Activated CD4-positive, alpha-beta T cell treated with anti-CD3 and anti-CD28 coated beads for 36 hours (primary cell): ENCODE measurements around the gene PTMS. TPM values are rescaled to one million over a fixed set of nuclear protein-coding genes. Genes with fewer than 3 reads are reported as not detected.

Experiments used
- ATAC-seq: fragments of 200-7000 bp; cut with Tn5 transposase; one replicate; pipeline ENCODE4 v1.10.0; 2021; ENCODE audit warnings: mild to moderate bottlenecking, moderate library complexity
- CTCF ChIA-PET: fragments of 350-600 bp; sonication (Branson Sonifier 250); formaldehyde crosslinking; loops from one replicate; lab custom pipeline; 2021; ENCODE audit warnings: antibody characterized with exemption; lab: Charles Lee
- POLR2A ChIA-PET: fragments of 350-600 bp; sonication (Branson Sonifier 250); formaldehyde crosslinking; loops from one replicate; lab custom pipeline; 2021; ENCODE audit warnings: antibody characterized with exemption, inconsistent platforms; lab: Charles Lee
- DNase-seq: peaks from one replicate; pipeline ENCODE4 v3.0.0-alpha.2; 2020
- H3K27ac Mint-ChIP-seq: one replicate; pipeline ENCODE4 v1.8.0; 2021; ENCODE audit warnings: mixed read lengths
- H3K27me3 Mint-ChIP-seq: one replicate; pipeline ENCODE4 v1.8.0; 2021; ENCODE audit warnings: mixed read lengths
- H3K36me3 Mint-ChIP-seq: one replicate; pipeline ENCODE4 v1.8.0; 2021; ENCODE audit warnings: low read depth, mixed read lengths
- H3K4me1 Mint-ChIP-seq: one replicate; pipeline ENCODE4 v1.8.0; 2021; ENCODE audit warnings: mixed read lengths
- H3K4me3 Mint-ChIP-seq: one replicate; pipeline ENCODE4 v1.8.0; 2021; ENCODE audit warnings: mild to moderate bottlenecking, moderate library complexity, mixed read lengths
- H3K9me3 Mint-ChIP-seq: one replicate; pipeline ENCODE4 v1.8.0; 2021; ENCODE audit warnings: low read depth, mixed read lengths
- intact Hi-C, 2 experiments: fragments of 100-400 bp; cut with DNase I in 1 of 2; cut with micrococcal nuclease in 1 of 2; formaldehyde crosslinking; loops; one replicate each; pipeline versions ENCODE4 v1.14.2 to v1.15.1; 2022 to 2024; cut with DNase I, micrococcal nuclease
- total RNA-seq, 2 experiments: library from RNA; stranded (reverse); gene quantifications; one replicate each; pipeline ENCODE4 v1.2.3, GENCODE V29; 2021

PTMS gene
- total RNA-seq, 2 experiments from 2014 or later: 62.2 to 105 TPM

- Mint-ChIP-seq H3K9me3 (no peaks in the 10 kb centered on the region), H3K27ac (peak overlapping the region; percentile 8), H3K4me1 (peaks cover 33% of the 10 kb centered on the region), H3K4me3 (peak overlapping the region; percentile 63), H3K36me3 (peaks cover 6% of the 10 kb centered on the region), H3K27me3 (peaks cover 33% of the 10 kb centered on the region)
- DNase-seq (no peak), ATAC-seq (no peak)
- ChIA-PET CTCF (interaction anchor here (0.8 to 2.6 kb wide), 8 partner anchors 10 to 126 kb away, joined by 4 to 19 read pairs (median 8); partner anchors contain the start of gene MLF2), POLR2A (interaction anchor here (1.3 kb wide), 1 partner anchor 12 kb away, joined by 4 read pairs; the partner anchor contains the start of gene MLF2)
- intact Hi-C loops: loop anchor here in 1 of 2 experiments (2.0 kb wide), 1 partner anchor 14 kb away; no protein-coding TSS in a partner anchor
Measured at GRCh38 chr12:6765048-6765633, 1.0 kb upstream of the PTMS start.

DNA sequence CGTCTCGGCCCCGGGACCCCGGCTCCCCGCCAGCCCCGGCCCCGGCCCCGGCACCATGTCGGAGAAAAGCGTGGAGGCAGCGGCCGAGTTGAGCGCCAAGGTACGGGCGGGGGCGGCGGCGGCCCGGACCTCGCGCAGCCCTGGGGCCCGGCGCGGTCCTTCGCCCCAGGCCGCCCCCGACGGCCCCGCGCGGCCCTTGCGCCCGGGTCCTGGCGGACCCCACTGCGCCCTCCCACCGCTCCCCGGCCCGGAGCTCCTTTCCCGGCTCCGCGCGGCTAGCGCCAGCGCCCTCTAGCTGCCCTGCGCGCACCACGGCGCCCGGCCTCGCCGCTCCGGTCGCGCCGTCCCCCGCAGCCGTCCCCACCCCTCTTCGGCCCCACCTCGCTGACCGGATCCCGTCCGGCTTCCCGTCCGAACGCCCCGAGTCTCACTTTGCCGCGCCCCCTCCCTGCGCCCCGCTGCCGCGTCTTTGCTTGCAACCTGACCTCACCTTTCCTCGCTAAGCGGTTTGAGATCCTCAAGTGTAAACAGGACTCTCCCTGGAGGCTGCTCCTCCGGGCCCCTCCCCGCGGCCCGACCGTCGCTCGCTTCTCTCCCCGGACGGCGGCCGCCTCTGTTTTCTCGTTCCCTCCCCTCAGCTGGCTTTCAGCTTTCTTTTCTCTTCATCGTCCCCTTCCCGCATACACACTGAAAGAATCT lies 637 bp downstream of the PTMS start:
- Mint-ChIP-seq H3K27me3 (peaks cover 33% of the 10 kb centered on the region), H3K36me3 (peaks cover 10% of the 10 kb centered on the region), H3K4me1 (peaks cover 46% of the 10 kb centered on the region), H3K9me3 (no peaks in the 10 kb centered on the region), H3K27ac (peak overlapping the region; percentile 49), H3K4me3 (peak overlapping the region; percentile 73)
- intact Hi-C loops: loop anchor here in 1 of 2 experiments (1.0 kb wide), 3 partner anchors 13 to 42 kb away; partner anchors contain the start of genes COPS7A and MLF2
- ChIA-PET CTCF (interaction anchor here (0.7 to 2.6 kb wide), 20 partner anchors 8 to 105 kb away, joined by 3 to 19 read pairs (median 5); partner anchors contain the start of genes CD4 and MLF2), POLR2A (interaction anchor here (1.0 to 1.5 kb wide), 3 partner anchors 14 to 22 kb away, joined by 4 to 6 read pairs (median 5); partner anchors contain the start of genes CD4 and MLF2)
- DNase-seq (peak; percentile 78), ATAC-seq (peak; percentile 63)

DNA sequence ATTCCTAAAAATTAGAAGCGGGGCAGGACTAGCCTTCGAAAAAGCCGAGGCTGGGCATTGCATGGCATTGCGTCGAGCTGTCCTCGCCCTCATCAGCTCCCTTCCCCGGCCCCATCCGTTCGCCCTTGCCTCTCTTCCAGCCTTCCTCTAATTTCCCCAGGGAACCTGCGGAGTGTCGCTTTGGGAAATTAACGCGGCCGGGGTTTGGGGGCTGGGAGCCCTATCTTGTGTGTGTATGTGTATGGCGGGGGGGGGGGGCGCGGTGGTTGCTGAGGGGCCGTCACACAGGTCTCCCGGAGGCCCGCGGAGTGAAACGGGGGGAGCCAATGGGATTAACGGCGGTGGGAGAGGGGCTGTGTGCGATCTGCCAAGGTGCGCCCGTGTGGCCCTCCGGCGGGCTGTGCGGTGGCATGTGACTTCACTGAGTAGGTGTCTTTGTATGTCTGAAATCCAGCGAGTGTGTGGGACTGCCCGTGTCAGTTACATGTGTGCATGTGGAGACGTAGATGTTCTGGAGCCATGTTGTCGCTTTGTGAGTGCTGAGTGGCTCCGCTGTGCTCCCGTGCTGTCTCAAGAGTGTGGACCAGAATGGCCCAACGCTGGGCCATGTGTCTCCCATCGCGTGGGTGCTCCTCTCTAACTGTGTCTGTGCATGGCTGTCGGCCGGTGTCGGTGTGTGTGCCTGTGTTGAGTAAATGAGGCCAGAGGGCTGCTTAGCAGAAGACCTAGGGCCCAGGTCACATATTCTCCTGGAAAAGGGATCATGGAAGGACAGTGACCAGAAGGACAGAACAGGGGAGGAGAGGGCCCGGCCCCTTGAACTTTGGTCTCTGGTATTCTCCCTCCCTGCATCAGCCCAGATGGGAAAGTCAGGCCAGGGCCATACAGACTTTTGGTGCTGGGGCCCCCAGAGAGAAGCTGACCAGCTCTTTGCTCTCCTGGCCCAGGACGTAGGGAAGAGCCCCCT lies 1.5 kb downstream of the PTMS start:
- Mint-ChIP-seq H3K4me1 (peaks cover 55% of the 10 kb centered on the region), H3K27ac (peak overlapping the region; percentile 49), H3K27me3 (peaks cover 31% of the 10 kb centered on the region), H3K36me3 (peaks cover 10% of the 10 kb centered on the region), H3K4me3 (peak overlapping the region; percentile 73), H3K9me3 (no peaks in the 10 kb centered on the region)
- ATAC-seq (no peak), DNase-seq (peak; percentile 17)
- ChIA-PET CTCF (interaction anchor here (0.7 to 2.6 kb wide), 15 partner anchors 11 to 105 kb away, joined by 3 to 19 read pairs (median 4); partner anchors contain the start of genes CD4 and MLF2), POLR2A (interaction anchor here (1.0 to 1.5 kb wide), 2 partner anchors 13 to 22 kb away, joined by 5 to 6 read pairs; partner anchors contain the start of gene CD4)
- intact Hi-C loops: no loop called here

- peaks cover 31% of the 10 kb centered on the region for H3K27me3 Mint-ChIP-seq
- peaks cover 13% of the 10 kb centered on the region for H3K36me3 Mint-ChIP-seq
- DNase-seq (no peak), ATAC-seq (no peak)
- H3K4me1 Mint-ChIP-seq: peaks cover 61% of the 10 kb centered on the region
- peak overlapping the region; percentile 73 for H3K4me3 Mint-ChIP-seq
- CTCF ChIA-PET: interaction anchor here (1.3 to 1.5 kb wide), 2 partner anchors 12 to 16 kb away, joined by 3 to 4 read pairs; no protein-coding TSS in a partner anchor
- POLR2A ChIA-PET: no interaction called here
- H3K27ac Mint-ChIP-seq: peak overlapping the region; percentile 16
- intact Hi-C loops: no loop called here
- H3K9me3 Mint-ChIP-seq: no peaks in the 10 kb centered on the region
Measured at GRCh38 chr12:6768437-6768914, 2.3 kb downstream of the PTMS start.

GRCh38 chr12:6768990-6769389 lies 2.8 kb downstream of the PTMS start:
- Mint-ChIP-seq H3K27me3 (peaks cover 31% of the 10 kb centered on the region), H3K36me3 (peaks cover 14% of the 10 kb centered on the region), H3K9me3 (no peaks in the 10 kb centered on the region), H3K4me3 (peak overlapping the region; percentile 73), H3K4me1 (peaks cover 62% of the 10 kb centered on the region), H3K27ac (no peak overlapping the region)
- peak; percentile 54 for DNase-seq
- intact Hi-C loops: no loop called here
- POLR2A ChIA-PET: no interaction called here
- ATAC-seq: no peak
- CTCF ChIA-PET: interaction anchor here (1.3 to 1.8 kb wide), 3 partner anchors 12 to 18 kb away, joined by 3 to 6 read pairs (median 4); no protein-coding TSS in a partner anchor

DNA sequence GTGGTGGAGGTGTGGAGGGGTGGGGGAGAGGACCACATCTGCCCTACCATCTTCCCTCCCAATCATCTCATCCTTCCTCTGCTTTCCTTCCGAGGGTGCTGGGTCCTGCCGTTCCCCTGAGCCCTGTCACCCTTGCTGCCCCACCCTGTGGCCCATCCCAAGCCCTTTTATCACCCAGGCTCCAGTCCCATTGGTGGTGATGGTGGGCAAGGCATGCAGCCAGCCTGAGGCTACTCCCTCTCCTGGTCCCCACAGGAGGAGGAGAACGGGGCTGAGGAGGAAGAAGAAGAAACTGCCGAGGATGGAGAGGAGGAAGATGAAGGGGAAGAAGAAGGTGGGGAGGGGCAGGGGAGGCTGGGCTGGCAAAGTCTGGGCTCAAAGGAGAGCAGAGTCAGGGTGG lies 3.5 kb downstream of the PTMS start:
- ChIA-PET CTCF (interaction anchor here (1.3 to 2.6 kb wide), 5 partner anchors 11 to 55 kb away, joined by 3 to 17 read pairs (median 4); no protein-coding TSS in a partner anchor), POLR2A (no interaction called here)
- DNase-seq: no peak
- Mint-ChIP-seq H3K27ac (no peak overlapping the region), H3K36me3 (peaks cover 20% of the 10 kb centered on the region), H3K9me3 (no peaks in the 10 kb centered on the region), H3K4me1 (peaks cover 62% of the 10 kb centered on the region), H3K27me3 (peaks cover 26% of the 10 kb centered on the region), H3K4me3 (no peak overlapping the region)
- intact Hi-C loops: no loop called here
- ATAC-seq: no peak

GRCh38 chr12:6770094-6770493 lies 3.9 kb downstream of the PTMS start:
- no peaks in the 10 kb centered on the region for H3K9me3 Mint-ChIP-seq
- ChIA-PET POLR2A (interaction anchor here (0.6 to 1.5 kb wide), 2 partner anchors 10 to 19 kb away, joined by 3 to 6 read pairs; partner anchors contain the start of gene CD4), CTCF (interaction anchor here (1.3 to 2.6 kb wide), 3 partner anchors 11 to 54 kb away, joined by 3 to 17 read pairs (median 6); no protein-coding TSS in a partner anchor)
- no peak overlapping the region for H3K4me3 Mint-ChIP-seq
- intact Hi-C loops: no loop called here
- ATAC-seq (no peak), DNase-seq (no peak)
- H3K36me3 Mint-ChIP-seq: peaks cover 24% of the 10 kb centered on the region
- H3K4me1 Mint-ChIP-seq: peaks cover 64% of the 10 kb centered on the region
- no peak overlapping the region for H3K27ac Mint-ChIP-seq
- H3K27me3 Mint-ChIP-seq: peaks cover 24% of the 10 kb centered on the region

DNA sequence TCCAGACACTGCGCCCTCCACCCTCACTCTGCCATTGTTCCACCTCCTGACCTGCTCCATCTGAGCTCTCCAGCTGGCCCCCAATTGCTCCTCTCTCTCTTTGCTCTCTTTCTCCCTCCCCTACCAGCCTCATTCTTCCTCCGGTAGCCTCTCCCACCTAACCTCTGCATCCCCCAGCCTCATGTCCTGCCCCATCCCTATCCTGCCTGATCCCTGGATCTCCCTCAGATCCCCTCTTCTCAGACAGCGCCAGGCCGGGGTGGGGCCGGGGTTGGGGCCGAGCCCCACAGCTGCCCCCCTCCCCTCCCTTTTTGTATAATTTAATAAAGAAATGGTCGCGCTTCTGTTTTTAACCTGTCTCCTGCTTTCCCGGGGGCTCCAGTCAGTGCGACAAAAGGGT lies 4.4 kb downstream of the PTMS start:
- Mint-ChIP-seq H3K4me1 (peaks cover 64% of the 10 kb centered on the region), H3K27me3 (peaks cover 19% of the 10 kb centered on the region), H3K36me3 (peaks cover 29% of the 10 kb centered on the region), H3K4me3 (no peak overlapping the region), H3K9me3 (no peaks in the 10 kb centered on the region), H3K27ac (peak overlapping the region; percentile 89)
- intact Hi-C loops: no loop called here
- ChIA-PET POLR2A (interaction anchor here (0.6 to 1.5 kb wide), 4 partner anchors 10 to 194 kb away, joined by 3 to 6 read pairs (median 3); partner anchors contain the start of gene CD4), CTCF (interaction anchor here (1.3 to 2.7 kb wide), 5 partner anchors 10 to 63 kb away, joined by 3 to 21 read pairs (median 6); partner anchors contain the start of gene MLF2)
- DNase-seq (no peak), ATAC-seq (no peak)

GRCh38 chr12:6771091-6771495 lies 4.9 kb downstream of the PTMS start:
- POLR2A ChIA-PET: interaction anchor here (0.6 to 1.5 kb wide), 3 partner anchors 18 to 194 kb away, joined by 3 to 6 read pairs (median 3); partner anchors contain the start of gene CD4
- intact Hi-C loops: no loop called here
- CTCF ChIA-PET: interaction anchor here (0.6 to 2.7 kb wide), 8 partner anchors 8 to 81 kb away, joined by 3 to 21 read pairs (median 3); partner anchors contain the start of genes MLF2 and USP5
- H3K36me3 Mint-ChIP-seq: peaks cover 34% of the 10 kb centered on the region
- DNase-seq: peak; percentile 36
- peaks cover 18% of the 10 kb centered on the region for H3K27me3 Mint-ChIP-seq
- H3K9me3 Mint-ChIP-seq: no peaks in the 10 kb centered on the region
- H3K27ac Mint-ChIP-seq: peak overlapping the region; percentile 89
- peak; percentile 18 for ATAC-seq
- peaks cover 68% of the 10 kb centered on the region for H3K4me1 Mint-ChIP-seq
- H3K4me3 Mint-ChIP-seq: no peak overlapping the region
